ENCODE measurements around the gene KRTAP2-2. TPM values are rescaled to one million over a fixed set of nuclear protein-coding genes. Genes with fewer than 3 reads are reported as not detected.
"Not testable (repeated sequence)": the region's sequence is repeated elsewhere in the genome, so short reads cannot be mapped to it uniquely, and the experiment has no call there.

The KRTAP2-2 gene
- total RNA-seq, 1 experiment from 2014 or later: not detected

DNA sequence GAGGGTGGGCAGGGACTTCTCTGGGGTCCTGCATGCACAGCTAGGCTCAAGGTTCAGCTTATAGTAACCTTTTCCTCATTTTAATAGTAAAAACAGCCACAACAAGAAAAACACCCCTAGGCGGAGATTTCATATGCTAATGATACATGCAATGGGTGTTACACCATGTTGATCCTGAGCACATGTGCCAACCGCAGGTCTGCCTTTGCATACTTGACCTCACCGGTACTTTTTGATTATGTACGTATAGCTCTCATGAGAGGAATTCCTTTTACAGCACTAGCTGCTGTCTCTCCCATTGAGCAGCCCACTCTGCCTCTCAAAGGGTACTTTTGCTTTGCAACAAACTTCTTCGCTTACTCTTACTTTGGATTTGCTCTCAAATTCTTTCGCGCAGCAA, 41.0 kb upstream of the KRTAP2-2 start:
- H3K9me3 Mint-ChIP-seq: peaks cover 43% of the 10 kb centered on the region
- no peaks in the 10 kb centered on the region for H3K27me3 Mint-ChIP-seq (ENCODE audit: low read depth)
- POLR2A ChIA-PET: no interaction called here
- TF ChIP-seq E2F4 (CRISPR knock-in tag; IDR thresholded peaks at IDR 0.05; ENCODE audit: borderline replicate concordance, low read depth): no peak
- TF ChIP-seq PRDM15 (CRISPR knock-in tag; IDR thresholded peaks at IDR 0.05): no peak
- TF ChIP-seq, protein P1, sequence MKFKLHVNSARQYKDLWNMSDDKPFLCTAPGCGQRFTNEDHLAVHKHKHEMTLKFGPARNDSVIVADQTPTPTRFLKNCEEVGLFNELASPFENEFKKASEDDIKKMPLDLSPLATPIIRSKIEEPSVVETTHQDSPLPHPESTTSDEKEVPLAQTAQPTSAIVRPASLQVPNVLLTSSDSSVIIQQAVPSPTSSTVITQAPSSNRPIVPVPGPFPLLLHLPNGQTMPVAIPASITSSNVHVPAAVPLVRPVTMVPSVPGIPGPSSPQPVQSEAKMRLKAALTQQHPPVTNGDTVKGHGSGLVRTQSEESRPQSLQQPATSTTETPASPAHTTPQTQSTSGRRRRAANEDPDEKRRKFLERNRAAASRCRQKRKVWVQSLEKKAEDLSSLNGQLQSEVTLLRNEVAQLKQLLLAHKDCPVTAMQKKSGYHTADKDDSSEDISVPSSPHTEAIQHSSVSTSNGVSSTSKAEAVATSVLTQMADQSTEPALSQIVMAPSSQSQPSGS (CRISPR knock-in tag; IDR thresholded peaks at IDR 0.05; ENCODE audit: borderline replicate concordance, low read depth): no peak
- TF ChIP-seq HMGA2 (CRISPR knock-in tag; IDR thresholded peaks at IDR 0.05): no peak
- TF ChIP-seq ZNF416 (CRISPR knock-in tag; IDR thresholded peaks at IDR 0.05): no peak
- TF ChIP-seq MXD4 (CRISPR knock-in tag; IDR thresholded peaks at IDR 0.05; ENCODE audit: borderline replicate concordance): no peak
- TF ChIP-seq, protein P2, sequence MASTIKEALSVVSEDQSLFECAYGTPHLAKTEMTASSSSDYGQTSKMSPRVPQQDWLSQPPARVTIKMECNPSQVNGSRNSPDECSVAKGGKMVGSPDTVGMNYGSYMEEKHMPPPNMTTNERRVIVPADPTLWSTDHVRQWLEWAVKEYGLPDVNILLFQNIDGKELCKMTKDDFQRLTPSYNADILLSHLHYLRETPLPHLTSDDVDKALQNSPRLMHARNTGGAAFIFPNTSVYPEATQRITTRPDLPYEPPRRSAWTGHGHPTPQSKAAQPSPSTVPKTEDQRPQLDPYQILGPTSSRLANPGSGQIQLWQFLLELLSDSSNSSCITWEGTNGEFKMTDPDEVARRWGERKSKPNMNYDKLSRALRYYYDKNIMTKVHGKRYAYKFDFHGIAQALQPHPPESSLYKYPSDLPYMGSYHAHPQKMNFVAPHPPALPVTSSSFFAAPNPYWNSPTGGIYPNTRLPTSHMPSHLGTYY (CRISPR knock-in tag; IDR thresholded peaks at IDR 0.05): no peak
- TF ChIP-seq, protein P3, sequence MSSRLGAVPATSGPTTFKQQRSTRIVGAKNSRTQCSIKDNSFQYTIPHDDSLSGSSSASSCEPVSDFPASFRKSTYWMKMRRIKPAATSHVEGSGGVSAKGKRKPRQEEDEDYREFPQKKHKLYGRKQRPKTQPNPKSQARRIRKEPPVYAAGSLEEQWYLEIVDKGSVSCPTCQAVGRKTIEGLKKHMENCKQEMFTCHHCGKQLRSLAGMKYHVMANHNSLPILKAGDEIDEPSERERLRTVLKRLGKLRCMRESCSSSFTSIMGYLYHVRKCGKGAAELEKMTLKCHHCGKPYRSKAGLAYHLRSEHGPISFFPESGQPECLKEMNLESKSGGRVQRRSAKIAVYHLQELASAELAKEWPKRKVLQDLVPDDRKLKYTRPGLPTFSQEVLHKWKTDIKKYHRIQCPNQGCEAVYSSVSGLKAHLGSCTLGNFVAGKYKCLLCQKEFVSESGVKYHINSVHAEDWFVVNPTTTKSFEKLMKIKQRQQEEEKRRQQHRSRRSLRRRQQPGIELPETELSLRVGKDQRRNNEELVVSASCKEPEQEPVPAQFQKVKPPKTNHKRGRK (CRISPR knock-in tag; IDR thresholded peaks at IDR 0.05; ENCODE audit: borderline replicate concordance): no peak
- TF ChIP-seq, protein P4, sequence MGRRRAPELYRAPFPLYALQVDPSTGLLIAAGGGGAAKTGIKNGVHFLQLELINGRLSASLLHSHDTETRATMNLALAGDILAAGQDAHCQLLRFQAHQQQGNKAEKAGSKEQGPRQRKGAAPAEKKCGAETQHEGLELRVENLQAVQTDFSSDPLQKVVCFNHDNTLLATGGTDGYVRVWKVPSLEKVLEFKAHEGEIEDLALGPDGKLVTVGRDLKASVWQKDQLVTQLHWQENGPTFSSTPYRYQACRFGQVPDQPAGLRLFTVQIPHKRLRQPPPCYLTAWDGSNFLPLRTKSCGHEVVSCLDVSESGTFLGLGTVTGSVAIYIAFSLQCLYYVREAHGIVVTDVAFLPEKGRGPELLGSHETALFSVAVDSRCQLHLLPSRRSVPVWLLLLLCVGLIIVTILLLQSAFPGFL (CRISPR knock-in tag; IDR thresholded peaks at IDR 0.05; ENCODE audit: borderline replicate concordance): no peak
- TF ChIP-seq ZMAT4 (CRISPR knock-in tag; IDR thresholded peaks at IDR 0.05): no peak
- no peak for TF ChIP-seq FOXP1 (CRISPR knock-in tag; IDR thresholded peaks at IDR 0.05; ENCODE audit: borderline replicate concordance)
- TF ChIP-seq ATF6 (CRISPR knock-in tag; IDR thresholded peaks at IDR 0.05): no peak
- TF ChIP-seq IRF1 (CRISPR knock-in tag; IDR thresholded peaks at IDR 0.05): no peak
- TF ChIP-seq NFE2L1 (CRISPR knock-in tag; IDR thresholded peaks at IDR 0.05): no peak
- TF ChIP-seq NFYB (CRISPR knock-in tag; conservative IDR thresholded peaks at IDR 0.05; ENCODE audit: low read depth): no peak
- peaks cover 32% of the 10 kb centered on the region for H3K36me3 Mint-ChIP-seq
- no peak for ATAC-seq
- H3K4me3 Mint-ChIP-seq: no peak overlapping the region
- no peak for DNase-seq (ENCODE audit: low spot score)
- CTCF ChIA-PET: interaction anchor here (0.8 kb wide), 1 partner anchor 553 kb away, joined by 5 read pairs; no protein-coding TSS in a partner anchor
- peaks cover 25% of the 10 kb centered on the region for H3K4me1 Mint-ChIP-seq
- no peak overlapping the region for H3K27ac Mint-ChIP-seq

- DNase-seq (ENCODE audit: low spot score); CTCF ChIA-PET; H3K27me3 Mint-ChIP-seq (ENCODE audit: low read depth); ATAC-seq; H3K27ac Mint-ChIP-seq; POLR2A ChIA-PET; H3K4me3 Mint-ChIP-seq: not testable (repeated sequence)
- Mint-ChIP-seq H3K36me3 (peaks cover 25% of the 10 kb centered on the region), H3K9me3 (peaks cover 26% of the 10 kb centered on the region), H3K4me1 (peaks cover 23% of the 10 kb centered on the region)
These were observed 33.8 kb upstream of the KRTAP2-2 start for GRCh38 chr17:41088760-41089352.

DNA sequence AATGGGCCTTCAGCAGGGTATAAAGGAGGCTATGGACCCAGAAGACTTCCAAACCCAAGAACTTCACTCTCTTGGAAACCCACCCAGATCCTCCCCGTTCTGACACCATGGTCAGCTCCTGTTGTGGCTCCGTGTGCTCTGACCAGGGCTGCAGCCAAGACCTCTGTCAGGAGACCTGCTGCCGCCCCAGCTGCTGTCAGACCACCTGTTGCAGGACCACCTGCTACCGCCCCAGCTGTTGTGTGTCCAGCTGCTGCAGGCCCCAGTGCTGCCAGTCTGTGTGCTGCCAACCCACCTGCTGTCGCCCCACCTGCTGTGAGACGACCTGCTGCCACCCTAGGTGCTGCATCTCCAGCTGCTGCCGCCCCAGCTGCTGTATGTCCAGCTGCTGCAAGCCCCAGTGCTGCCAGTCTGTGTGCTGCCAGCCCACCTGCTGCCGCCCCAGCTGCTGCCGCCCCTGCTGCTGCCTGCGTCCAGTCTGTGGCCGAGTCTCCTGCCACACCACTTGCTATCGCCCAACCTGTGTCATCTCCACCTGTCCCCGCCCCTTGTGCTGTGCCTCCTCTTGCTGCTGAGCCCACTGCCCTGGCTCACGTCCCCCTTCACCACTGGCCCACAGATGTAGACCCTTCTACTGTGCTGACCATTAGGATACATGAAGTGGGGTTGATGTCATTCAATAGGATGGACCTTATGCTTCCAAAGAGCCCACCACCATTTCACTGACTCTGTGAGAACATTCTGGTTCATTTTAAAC, 29.2 kb upstream of the KRTAP2-2 start, which contains the start of gene KRTAP4-7:
TSS of gene KRTAP4-7 (plus strand) at position 51 of the 757 bp plus-strand sequence. CDS start at position 108, 57 bp downstream.
- CTCF ChIA-PET; DNase-seq (ENCODE audit: low spot score): not testable (repeated sequence)

More for the DNA sequence above, 29.2 kb upstream of the KRTAP2-2 start, which contains the start of gene KRTAP4-7:
- H3K27ac Mint-ChIP-seq; H3K4me3 Mint-ChIP-seq; ATAC-seq; H3K36me3 Mint-ChIP-seq; H3K27me3 Mint-ChIP-seq (ENCODE audit: low read depth); POLR2A ChIA-PET; H3K9me3 Mint-ChIP-seq: not testable (repeated sequence)
- H3K4me1 Mint-ChIP-seq: peaks cover 23% of the 10 kb centered on the region
